AG04450 (cell line): ENCODE data around the gene METTL21C. TPM values are rescaled to one million over a fixed set of nuclear protein-coding genes. Genes with fewer than 3 reads are reported as not detected.

ENCODE experiments used
- CTCF ChIA-PET: fragments of 300-600, 350-600 bp; formaldehyde crosslinking; extraction: SDS; loops from one replicate; lab custom pipeline; 2022; ENCODE audit warnings: antibody characterized with exemption, inconsistent platforms; lab: Charles Lee
- POLR2A ChIA-PET: fragments of 350-600 bp; formaldehyde crosslinking; extraction: SDS; loops from one replicate; lab custom pipeline; 2021; ENCODE audit warnings: antibody characterized with exemption, inconsistent platforms; lab: Yijun Ruan, JAX
- DNase-seq: peaks from one replicate; pipeline ENCODE4 v3.0.0-alpha.2; 2011; ENCODE audit warnings: low read depth, low spot score
- H3K27ac ChIP-seq: one replicate; pipeline ENCODE4 v1.5.1; 2012; ENCODE audit warnings: low read depth, low read length, control low read depth
- H3K27me3 ChIP-seq: one replicate; pipeline ENCODE4 v1.6.0; 2012; ENCODE audit warnings: low read length; ENCODE audit not compliant: control insufficient read depth, insufficient read depth
- H3K4me3 ChIP-seq: 2 replicates; pipeline ENCODE4 v1.5.1; 2011; ENCODE audit warnings: mild to moderate bottlenecking, low read depth, low read length, control low read depth
- H3K9me3 ChIP-seq: 2 replicates; pipeline ENCODE4 v1.5.1; 2012; ENCODE audit warnings: low read length; ENCODE audit not compliant: control insufficient read depth, insufficient read depth
- polyA plus RNA-seq: library from polyadenylated mRNA; depleted of rRNA; stranded (reverse); fragments of >200 nt; gene quantifications from 2 replicates; pipeline ENCODE4 v1.2.3, GENCODE V29; 2011
- TF ChIP-seq, protein P1 (sequence below): IDR thresholded peaks from 2 replicates; pipeline ENCODE4 v1.5.1; 2011; ENCODE audit warnings: low read depth, low read length, control low read depth, inconsistent platforms

METTL21C gene
- polyA plus RNA-seq, 1 experiment, result not detected

DNA sequence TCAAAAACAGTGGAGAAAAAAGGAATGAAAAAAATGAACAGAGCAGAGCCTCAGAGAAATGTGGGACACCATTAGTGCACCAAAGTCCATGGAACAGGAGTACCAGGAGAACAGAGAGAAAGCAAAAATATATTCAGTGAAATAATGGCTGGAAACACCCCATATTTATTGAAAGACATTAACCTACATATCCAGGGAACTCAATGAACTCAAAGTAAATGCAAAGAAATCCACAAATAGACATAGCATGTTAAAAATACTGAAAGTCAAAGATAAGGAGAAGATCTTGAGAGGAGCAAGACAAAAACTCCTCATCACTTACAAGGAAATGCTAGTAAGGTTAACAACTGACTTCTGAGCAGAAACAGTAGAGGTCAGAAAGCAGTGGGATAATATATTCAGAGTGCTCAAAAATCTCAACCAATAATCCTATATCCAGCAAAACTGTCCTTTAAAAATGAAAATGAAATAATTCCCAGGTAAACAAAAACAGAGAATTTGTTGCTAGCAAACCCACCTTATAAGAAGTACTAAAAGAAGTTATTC is 35.6 kb downstream of the METTL21C start:
- DNase-seq, result no peak
- ChIA-PET POLR2A (no interaction called here), CTCF (interaction anchor here (1.6 to 2.3 kb wide), 2 partner anchors 56 to 211 kb away, joined by 3 to 6 read pairs; no protein-coding TSS in a partner anchor)
- peaks cover 4% of the 10 kb centered on the region; the same call in 1 of the 2 replicates for H3K9me3 ChIP-seq
- TF ChIP-seq, protein P1, sequence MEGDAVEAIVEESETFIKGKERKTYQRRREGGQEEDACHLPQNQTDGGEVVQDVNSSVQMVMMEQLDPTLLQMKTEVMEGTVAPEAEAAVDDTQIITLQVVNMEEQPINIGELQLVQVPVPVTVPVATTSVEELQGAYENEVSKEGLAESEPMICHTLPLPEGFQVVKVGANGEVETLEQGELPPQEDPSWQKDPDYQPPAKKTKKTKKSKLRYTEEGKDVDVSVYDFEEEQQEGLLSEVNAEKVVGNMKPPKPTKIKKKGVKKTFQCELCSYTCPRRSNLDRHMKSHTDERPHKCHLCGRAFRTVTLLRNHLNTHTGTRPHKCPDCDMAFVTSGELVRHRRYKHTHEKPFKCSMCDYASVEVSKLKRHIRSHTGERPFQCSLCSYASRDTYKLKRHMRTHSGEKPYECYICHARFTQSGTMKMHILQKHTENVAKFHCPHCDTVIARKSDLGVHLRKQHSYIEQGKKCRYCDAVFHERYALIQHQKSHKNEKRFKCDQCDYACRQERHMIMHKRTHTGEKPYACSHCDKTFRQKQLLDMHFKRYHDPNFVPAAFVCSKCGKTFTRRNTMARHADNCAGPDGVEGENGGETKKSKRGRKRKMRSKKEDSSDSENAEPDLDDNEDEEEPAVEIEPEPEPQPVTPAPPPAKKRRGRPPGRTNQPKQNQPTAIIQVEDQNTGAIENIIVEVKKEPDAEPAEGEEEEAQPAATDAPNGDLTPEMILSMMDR, result no peak
- H3K4me3 ChIP-seq, result no peak overlapping the region
- H3K27ac ChIP-seq, result no peak overlapping the region
- H3K27me3 ChIP-seq, result no peaks in the 10 kb centered on the region

DNA sequence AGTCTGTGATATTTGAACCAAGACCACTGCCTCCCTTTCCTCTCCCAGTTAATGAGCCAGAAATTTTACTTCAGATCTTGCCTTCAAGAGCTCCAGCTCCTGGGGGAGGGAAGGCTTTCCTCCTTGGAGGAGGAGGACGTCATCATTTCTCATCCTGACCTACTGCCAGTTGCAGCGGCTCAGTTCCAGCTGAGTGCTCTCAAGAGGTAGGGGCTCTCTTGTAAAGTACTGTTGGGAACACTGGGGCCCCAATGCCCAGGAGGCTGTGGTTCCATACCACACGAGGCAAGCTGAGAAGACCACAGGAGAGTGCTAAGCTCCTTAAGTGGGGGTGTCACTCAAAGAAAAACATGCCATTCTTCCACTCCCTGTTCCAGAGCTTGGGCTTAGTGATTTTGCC is 36.2 kb downstream of the METTL21C start:
- ChIA-PET CTCF (interaction anchor here (2.3 kb wide), 1 partner anchor 56 kb away, joined by 6 read pairs; no protein-coding TSS in a partner anchor), POLR2A (no interaction called here)
- no peak for DNase-seq
- no peaks in the 10 kb centered on the region for H3K27me3 ChIP-seq
- peaks cover 4% of the 10 kb centered on the region; the same call in 1 of the 2 replicates for H3K9me3 ChIP-seq
- no peak overlapping the region for H3K4me3 ChIP-seq
- H3K27ac ChIP-seq, result no peak overlapping the region
- TF ChIP-seq, protein P1, result no peak

DNA sequence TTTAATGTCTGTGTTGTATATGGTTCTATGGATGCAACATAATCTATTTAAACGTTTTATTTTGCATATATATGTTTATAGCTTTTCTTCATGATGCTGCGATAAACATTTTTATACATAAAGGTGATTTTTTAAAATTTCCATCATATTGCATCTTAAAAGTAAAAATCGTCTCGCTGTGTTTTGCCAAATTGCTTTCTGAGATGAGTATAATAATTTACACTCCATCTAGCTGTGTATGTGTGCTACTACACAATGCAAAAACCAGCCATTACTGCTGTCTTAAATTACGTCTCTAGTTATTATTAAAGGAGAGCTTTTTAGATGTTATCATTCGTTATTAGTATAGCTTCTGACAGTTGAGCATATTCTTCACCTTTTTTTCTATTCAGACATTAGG is 37.2 kb downstream of the METTL21C start:
- no peak for DNase-seq
- TF ChIP-seq, protein P1, result peak; percentile 36
- POLR2A ChIA-PET, result interaction anchor here (0.6 kb wide), 1 partner anchor 61 kb away, joined by 3 read pairs; the partner anchor contains the start of gene TPP2
- CTCF ChIA-PET, result interaction anchor here (1.2 to 2.3 kb wide), 3 partner anchors 36 to 66 kb away, joined by 3 to 6 read pairs (median 5); no protein-coding TSS in a partner anchor
- peaks cover 4% of the 10 kb centered on the region; the same call in 1 of the 2 replicates for H3K9me3 ChIP-seq
- no peak overlapping the region for H3K27ac ChIP-seq
- H3K27me3 ChIP-seq, result no peaks in the 10 kb centered on the region
- no peak overlapping the region for H3K4me3 ChIP-seq

DNA sequence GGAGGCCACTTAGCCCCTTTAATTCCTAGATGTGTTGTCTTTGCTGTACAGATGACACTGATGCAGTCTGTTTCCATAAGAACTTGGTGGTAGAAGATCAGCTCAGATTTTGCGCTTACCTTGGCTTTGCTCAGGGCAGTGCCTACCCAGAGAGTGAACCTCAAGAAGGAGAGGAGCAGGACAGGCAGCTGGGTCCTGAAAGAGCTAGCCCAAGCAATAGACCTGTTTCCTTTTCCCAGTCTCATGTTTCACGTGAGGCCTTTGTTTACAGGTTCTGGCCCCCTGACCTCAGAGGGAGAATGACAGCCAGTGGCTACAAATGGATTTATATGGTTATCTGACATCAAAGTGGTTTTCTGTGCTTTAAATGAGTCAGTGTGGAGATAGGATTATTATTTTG is 40.1 kb downstream of the METTL21C start:
- Histone ChIP-seq H3K9me3 (peaks cover 4% of the 10 kb centered on the region; the same call in 1 of the 2 replicates), H3K27ac (no peak overlapping the region), H3K4me3 (no peak overlapping the region), H3K27me3 (no peaks in the 10 kb centered on the region)
- TF ChIP-seq, protein P1, result no peak
- no peak for DNase-seq
- POLR2A ChIA-PET, result no interaction called here
- CTCF ChIA-PET, result interaction anchor here (1.0 to 1.4 kb wide), 2 partner anchors 63 to 70 kb away, joined by 3 to 4 read pairs; no protein-coding TSS in a partner anchor

DNA sequence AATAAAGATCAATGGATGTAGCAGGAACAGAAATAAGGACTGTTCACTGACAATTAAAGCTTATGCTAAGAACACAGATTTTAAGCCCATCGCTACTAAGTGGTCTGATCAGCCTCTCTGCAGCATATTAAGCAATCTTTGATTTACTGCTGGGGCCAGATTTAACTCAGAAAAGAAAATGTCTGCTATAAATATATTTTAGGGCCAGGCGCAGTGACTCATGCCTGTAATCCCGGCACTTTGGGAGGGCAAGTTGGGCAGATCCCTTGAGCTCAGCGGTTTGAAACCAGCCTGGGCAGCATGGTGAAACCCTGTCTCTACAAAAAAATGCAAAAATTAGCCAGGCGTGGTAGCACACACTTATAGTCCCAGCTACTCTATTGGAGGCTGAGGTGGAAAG is 43.0 kb downstream of the METTL21C start:
- CTCF ChIA-PET, result interaction anchor here (0.7 to 4.2 kb wide), 5 partner anchors 60 to 196 kb away, joined by 3 to 17 read pairs (median 5); partner anchors contain the start of genes BIVM and POGLUT2
- Histone ChIP-seq H3K9me3 (no peaks in the 10 kb centered on the region), H3K27ac (no peak overlapping the region), H3K27me3 (no peaks in the 10 kb centered on the region), H3K4me3 (no peak overlapping the region)
- DNase-seq, result no peak
- TF ChIP-seq, protein P1, result no peak
- POLR2A ChIA-PET, result interaction anchor here (1.5 kb wide), 2 partner anchors 56 to 194 kb away, joined by 5 to 8 read pairs; partner anchors contain the start of genes ERCC5 and TPP2
